Pancreas (tissue), 10 donors: Measurements from ENCODE around the gene FMNL1. TPM values are rescaled to one million over a fixed set of nuclear protein-coding genes. Genes with fewer than 3 reads are reported as not detected.

Experiments
- ATAC-seq, 4 donors: fragments of 200-7000 bp; cut with Tn5 transposase; one replicate each; pipeline versions ENCODE4 v1.8.0 to v1.9.1; 2020; ENCODE audit warnings: mild to moderate bottlenecking in 4 of 4, moderate library complexity in 4 of 4
- DNase-seq, 6 donors: peaks; one replicate each; pipeline ENCODE4 v3.0.0-alpha.2; 2020
- FAIRE-seq: peaks from 2 replicates; lab custom pipeline; 2012; peaks lifted over from hg19 to GRCh38; lab: Jason Lieb, UNC
- H3K27ac ChIP-seq, 4 donors: fragments of 200-600 bp; sonication (generic); 1 replicate in 3 of 4; 2 replicates in 1 of 4; pipeline versions ENCODE4 v1.5.0 to v1.8.0; 2020
- H3K27me3 ChIP-seq, 4 donors: fragments of 200-600 bp; one replicate each; pipeline ENCODE4 v1.8.0; 2021
- H3K36me3 ChIP-seq, 3 donors: fragments of 200-600 bp; sonication (generic) in 1 of 3; one replicate each; pipeline versions ENCODE4 v1.5.0 to v1.8.0; 2020 to 2021
- H3K4me1 ChIP-seq, 3 donors: fragments of 200-600 bp; one replicate each; pipeline ENCODE4 v1.8.0; 2021
- H3K4me3 ChIP-seq, 4 donors: fragments of 200-600 bp; sonication (generic) in 2 of 4; one replicate each; pipeline versions ENCODE4 v1.5.0 to v1.8.0; 2020 to 2021
- H3K9me3 ChIP-seq, 4 donors: fragments of 200-600 bp; one replicate each; pipeline ENCODE4 v1.8.0; 2021
- CTCF ChIP-seq, 4 donors: fragments of 200-600 bp; sonication (generic) in 3 of 4; IDR thresholded peaks; one replicate each; pipeline versions ENCODE4 v1.5.0 to v1.8.0; 2021; ENCODE audit warnings: antibody characterized with exemption in 4 of 4
- WGBS, 2 donors: extraction: QIAGEN DNeasy Blood & Tissue Kit; methylation state at CpG; one replicate each; pipeline ENCODE4 v1.1.7; 2013; 5-methylcytosine and 5-hydroxymethylcytosine counted together
- intact Hi-C, 3 donors: fragments of 100-400 bp; cut with DNase I; formaldehyde crosslinking; loops; one replicate each; pipeline versions ENCODE4 v1.11.1 to v1.14.2; 2022
- polyA plus RNA-seq, 2 donors: library from polyadenylated mRNA; stranded (reverse); fragments of 200-250 nt; gene quantifications; one replicate each; pipeline ENCODE4 v1.2.3, GENCODE V29; 2013
- total RNA-seq, 6 donors: library from RNA; stranded (reverse); fragmentation: NEBNext Ultra II Directional in 4 of 6; extraction: Animal tissue kit (Norgen Biotek cat#: 25700) in 4 of 6; gene quantifications; one replicate each; pipeline versions ENCODE4 v1.2.1 to v1.2.4, GENCODE V29; 2021 to 2023
- donor health status: healthy with polysubstance abuse.
- donor health status: DM: no; HTN: no; CAD: no; lungs with moderate emphysema.
- donor health status: DM: no; HTN: no; CAD: no.
- donor health status: control.
- donor health status: control.
- donor health status: Bipolar disorder and iron deficiency.
- donor health status: DM: yes; HTN: yes; CAD: no.
- donor health status: DM: no; HTN: no; CAD: no.
- donor health status: DM: no; HTN: no; CAD: no.
- donor health status: DM: yes; HTN: yes; CAD: no.

The FMNL1 gene
- total and polyA plus RNA-seq, 8 donors: 1.9 to 22.1 (median 5.4) TPM

- peaks cover 14 to 16% (median 15%) of the 10 kb centered on the region in 3 donors for H3K4me1 ChIP-seq
- peaks cover 0 to 51% (median 18%) of the 10 kb centered on the region in 3 donors for H3K36me3 ChIP-seq
- no peaks in the 10 kb centered on the region for H3K9me3 ChIP-seq
- no peak overlapping the region for H3K27ac ChIP-seq
- no peak for FAIRE-seq
- DNase-seq: peak in 1 of 6 donors; percentile 11
- no peak for ATAC-seq
- 93% methylated on average over 10 of the region's 10 CpGs for WGBS, 2 donors
- no peaks in the 10 kb centered on the region for H3K27me3 ChIP-seq
- intact Hi-C loops: loop anchor here in 1 of 3 donors (5.0 kb wide), 1 partner anchor 39 kb away; no protein-coding TSS in a partner anchor
- TF ChIP-seq CTCF (IDR thresholded peaks at IDR 0.05): no peak
- H3K4me3 ChIP-seq: no peak overlapping the region
These were observed 62.0 kb downstream of the FMNL1 start for GRCh38 chr17:45283711-45284110.

- intact Hi-C loops: loop anchor here in 1 of 3 donors (5.0 kb wide), 1 partner anchor 38 kb away; no protein-coding TSS in a partner anchor
- peak in 1 of 6 donors; percentile 29 for DNase-seq
- 83 to 84% methylated on average over 20 to 21 of the region's 21 CpGs for WGBS, 2 donors
- H3K27ac ChIP-seq: no peak overlapping the region
- FAIRE-seq: no peak
- H3K27me3 ChIP-seq: no peaks in the 10 kb centered on the region
- no peaks in the 10 kb centered on the region for H3K9me3 ChIP-seq
- peaks cover 0 to 51% (median 18%) of the 10 kb centered on the region in 3 donors for H3K36me3 ChIP-seq
- no peak for TF ChIP-seq CTCF (IDR thresholded peaks at IDR 0.05)
- peak in 3 of 4 donors; percentile 14 to 54 (median 41) for ATAC-seq
- peaks cover 18 to 22% (median 20%) of the 10 kb centered on the region in 3 donors for H3K4me1 ChIP-seq
- no peak overlapping the region for H3K4me3 ChIP-seq
These were observed 62.8 kb downstream of the FMNL1 start for GRCh38 chr17:45284176-45285140.

- FAIRE-seq (no peak), ATAC-seq (no peak), DNase-seq (no peak)
- intact Hi-C loops: no loop called here
- H3K4me3 ChIP-seq: no peak overlapping the region
- WGBS, 2 donors: 88 to 89% methylated on average over 5 of the region's 5 CpGs
- peaks cover 0 to 50% (median 18%) of the 10 kb centered on the region in 3 donors for H3K36me3 ChIP-seq
- no peaks in the 10 kb centered on the region for H3K9me3 ChIP-seq
- no peak overlapping the region for H3K27ac ChIP-seq
- peaks cover 30 to 36% (median 34%) of the 10 kb centered on the region in 3 donors for H3K4me1 ChIP-seq
- TF ChIP-seq CTCF (IDR thresholded peaks at IDR 0.05): no peak
- no peaks in the 10 kb centered on the region for H3K27me3 ChIP-seq
These were observed 64.6 kb downstream of the FMNL1 start for GRCh38 chr17:45286286-45286685.

GRCh38 chr17:45287526-45288500 lies 66.1 kb downstream of the FMNL1 start:
- peaks cover 45 to 50% (median 49%) of the 10 kb centered on the region in 3 donors for H3K4me1 ChIP-seq
- H3K27ac ChIP-seq: peak overlapping the region in 2 of 4 donors; percentile 5 to 20

More at GRCh38 chr17:45287526-45288500, 66.1 kb downstream of the FMNL1 start:
- DNase-seq (peak in 1 of 6 donors; percentile 22), ATAC-seq (peak in 3 of 4 donors; percentile 4 to 34 (median 26)), FAIRE-seq (no peak)
- no peaks in the 10 kb centered on the region for H3K27me3 ChIP-seq
- intact Hi-C loops: no loop called here
- no peak for TF ChIP-seq CTCF (IDR thresholded peaks at IDR 0.05)
- no peak overlapping the region for H3K4me3 ChIP-seq
- WGBS, 2 donors: 46 to 55% methylated on average over 10 of the region's 10 CpGs
- no peaks in the 10 kb centered on the region for H3K9me3 ChIP-seq
- peaks cover 0 to 47% (median 18%) of the 10 kb centered on the region in 3 donors for H3K36me3 ChIP-seq
